ENCODE results near the gene DXO.

DNA sequence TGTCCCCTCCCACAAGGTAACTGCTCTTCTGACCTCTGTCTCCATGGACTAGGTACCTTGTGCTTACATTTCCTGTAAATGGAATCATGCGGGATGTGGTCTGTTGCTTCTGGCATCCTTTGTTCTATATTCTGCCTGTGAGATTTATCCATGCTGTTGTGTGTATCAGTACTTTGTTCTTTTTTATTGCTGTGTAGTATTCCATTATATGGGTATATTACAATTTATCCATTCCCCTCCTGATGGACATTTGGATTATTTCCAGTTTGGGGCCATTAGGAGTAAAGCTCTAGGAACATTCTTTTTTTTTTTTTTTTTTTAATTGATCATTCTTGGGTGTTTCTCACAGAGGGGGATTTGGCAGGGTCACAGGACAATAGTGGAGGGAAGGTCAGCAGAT is 41.0 kb downstream of the DXO start:
- TF ChIP-seq, protein P1, sequence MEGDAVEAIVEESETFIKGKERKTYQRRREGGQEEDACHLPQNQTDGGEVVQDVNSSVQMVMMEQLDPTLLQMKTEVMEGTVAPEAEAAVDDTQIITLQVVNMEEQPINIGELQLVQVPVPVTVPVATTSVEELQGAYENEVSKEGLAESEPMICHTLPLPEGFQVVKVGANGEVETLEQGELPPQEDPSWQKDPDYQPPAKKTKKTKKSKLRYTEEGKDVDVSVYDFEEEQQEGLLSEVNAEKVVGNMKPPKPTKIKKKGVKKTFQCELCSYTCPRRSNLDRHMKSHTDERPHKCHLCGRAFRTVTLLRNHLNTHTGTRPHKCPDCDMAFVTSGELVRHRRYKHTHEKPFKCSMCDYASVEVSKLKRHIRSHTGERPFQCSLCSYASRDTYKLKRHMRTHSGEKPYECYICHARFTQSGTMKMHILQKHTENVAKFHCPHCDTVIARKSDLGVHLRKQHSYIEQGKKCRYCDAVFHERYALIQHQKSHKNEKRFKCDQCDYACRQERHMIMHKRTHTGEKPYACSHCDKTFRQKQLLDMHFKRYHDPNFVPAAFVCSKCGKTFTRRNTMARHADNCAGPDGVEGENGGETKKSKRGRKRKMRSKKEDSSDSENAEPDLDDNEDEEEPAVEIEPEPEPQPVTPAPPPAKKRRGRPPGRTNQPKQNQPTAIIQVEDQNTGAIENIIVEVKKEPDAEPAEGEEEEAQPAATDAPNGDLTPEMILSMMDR (IDR thresholded peaks at IDR 0.05; ENCODE audit: insufficient read depth, low read length, poor library complexity, severe bottlenecking) = no peak
- no peak for TF ChIP-seq EZH2phosphoT487 (conservative IDR thresholded peaks at IDR 0.05; ENCODE audit: low read length)

Data from SU-DHL-6 (cell line).